Activated naive CD8-positive, alpha-beta T cell treated with anti-CD3 and anti-CD28 coated beads for 36 hours (primary cell): ENCODE results near the gene PRPF38A. TPM values are rescaled to one million over a fixed set of nuclear protein-coding genes. Genes with fewer than 3 reads are reported as not detected.
A peak's percentile ranks its signal among the peaks of the same experiment; 100 is the strongest.

Experiments used
- DNase-seq: peaks from one replicate; pipeline ENCODE4 v3.0.0; 2021
- H3K27ac Mint-ChIP-seq: one replicate; pipeline ENCODE4 v1.8.0; 2022; ENCODE audit warnings: mild to moderate bottlenecking, moderate library complexity, mixed read lengths
- H3K27me3 Mint-ChIP-seq: one replicate; pipeline ENCODE4 v1.8.0; 2022; ENCODE audit warnings: mild to moderate bottlenecking, mixed read lengths
- H3K36me3 Mint-ChIP-seq: one replicate; pipeline ENCODE4 v1.8.0; 2021; ENCODE audit warnings: mild to moderate bottlenecking, mixed read lengths
- H3K4me1 Mint-ChIP-seq: one replicate; pipeline ENCODE4 v1.8.0; 2021; ENCODE audit warnings: mixed read lengths
- H3K4me3 Mint-ChIP-seq: one replicate; pipeline ENCODE4 v1.8.0; 2022; ENCODE audit warnings: mild to moderate bottlenecking, moderate library complexity, mixed read lengths
- H3K9me3 Mint-ChIP-seq: one replicate; pipeline ENCODE4 v1.8.0; 2022; ENCODE audit warnings: mixed read lengths
- total RNA-seq, 2 experiments: library from RNA; stranded (reverse); gene quantifications; one replicate each; pipeline ENCODE4 v1.2.3, GENCODE V29; 2021

The PRPF38A gene
- total RNA-seq, 2 experiments from 2014 or later, result 114 to 119 TPM

GRCh38 chr1:52424231-52424636 is 19.8 kb downstream of the PRPF38A start:
- Mint-ChIP-seq H3K27me3 (no peaks in the 10 kb centered on the region), H3K9me3 (no peaks in the 10 kb centered on the region), H3K27ac (peak overlapping the region; percentile 92), H3K4me1 (peaks cover 40% of the 10 kb centered on the region), H3K36me3 (peaks cover 51% of the 10 kb centered on the region), H3K4me3 (peak overlapping the region; percentile 55)
- DNase-seq, result peak; percentile 5

- Mint-ChIP-seq H3K4me1 (peaks cover 37% of the 10 kb centered on the region), H3K4me3 (no peak overlapping the region), H3K9me3 (no peaks in the 10 kb centered on the region), H3K27me3 (no peaks in the 10 kb centered on the region), H3K27ac (peak overlapping the region; percentile 92), H3K36me3 (peaks cover 45% of the 10 kb centered on the region)
- no peak for DNase-seq
Observed at GRCh38 chr1:52424813-52425212, 20.4 kb downstream of the PRPF38A start.

- Mint-ChIP-seq H3K27me3 (no peaks in the 10 kb centered on the region), H3K9me3 (no peaks in the 10 kb centered on the region), H3K27ac (peak overlapping the region; percentile 64), H3K36me3 (peaks cover 45% of the 10 kb centered on the region), H3K4me3 (no peak overlapping the region), H3K4me1 (peaks cover 35% of the 10 kb centered on the region)
- no peak for DNase-seq
Observed at GRCh38 chr1:52426371-52426770, 22.0 kb downstream of the PRPF38A start.

GRCh38 chr1:52427152-52427551 is 22.8 kb downstream of the PRPF38A start:
- Mint-ChIP-seq H3K4me1 (peaks cover 35% of the 10 kb centered on the region), H3K4me3 (no peak overlapping the region), H3K27ac (peak overlapping the region; percentile 4), H3K36me3 (peaks cover 42% of the 10 kb centered on the region), H3K9me3 (no peaks in the 10 kb centered on the region), H3K27me3 (no peaks in the 10 kb centered on the region)
- DNase-seq, result no peak

GRCh38 chr1:52432807-52433206 is 28.4 kb downstream of the PRPF38A start:
- no peak overlapping the region for H3K27ac Mint-ChIP-seq
- H3K4me3 Mint-ChIP-seq, result no peak overlapping the region
- no peak for DNase-seq
- peaks cover 16% of the 10 kb centered on the region for H3K36me3 Mint-ChIP-seq
- H3K27me3 Mint-ChIP-seq, result no peaks in the 10 kb centered on the region
- H3K9me3 Mint-ChIP-seq, result no peaks in the 10 kb centered on the region
- H3K4me1 Mint-ChIP-seq, result no peaks in the 10 kb centered on the region

GRCh38 chr1:52435211-52435610 is 30.8 kb downstream of the PRPF38A start:
- DNase-seq, result no peak
- Mint-ChIP-seq H3K27ac (no peak overlapping the region), H3K4me1 (no peaks in the 10 kb centered on the region), H3K9me3 (no peaks in the 10 kb centered on the region), H3K27me3 (no peaks in the 10 kb centered on the region), H3K4me3 (no peak overlapping the region), H3K36me3 (peaks cover 12% of the 10 kb centered on the region)

GRCh38 chr1:52435650-52436049 is 31.2 kb downstream of the PRPF38A start:
- Mint-ChIP-seq H3K36me3 (peaks cover 12% of the 10 kb centered on the region), H3K4me3 (no peak overlapping the region), H3K4me1 (no peaks in the 10 kb centered on the region), H3K27ac (no peak overlapping the region), H3K27me3 (no peaks in the 10 kb centered on the region), H3K9me3 (no peaks in the 10 kb centered on the region)
- DNase-seq, result no peak

- Mint-ChIP-seq H3K36me3 (peaks cover 12% of the 10 kb centered on the region), H3K27me3 (no peaks in the 10 kb centered on the region), H3K9me3 (no peaks in the 10 kb centered on the region), H3K4me1 (no peaks in the 10 kb centered on the region), H3K4me3 (no peak overlapping the region), H3K27ac (no peak overlapping the region)
- no peak for DNase-seq
Observed at GRCh38 chr1:52436817-52437216, 32.4 kb downstream of the PRPF38A start.

GRCh38 chr1:52439976-52440375 is 35.6 kb downstream of the PRPF38A start:
- H3K4me1 Mint-ChIP-seq, result no peaks in the 10 kb centered on the region
- H3K4me3 Mint-ChIP-seq, result no peak overlapping the region
- no peak for DNase-seq
- H3K27ac Mint-ChIP-seq, result no peak overlapping the region
- H3K36me3 Mint-ChIP-seq, result peaks cover 16% of the 10 kb centered on the region
- no peaks in the 10 kb centered on the region for H3K9me3 Mint-ChIP-seq
- H3K27me3 Mint-ChIP-seq, result no peaks in the 10 kb centered on the region

GRCh38 chr1:52444463-52444862 is 40.1 kb downstream of the PRPF38A start:
- Mint-ChIP-seq H3K36me3 (peaks cover 13% of the 10 kb centered on the region), H3K27me3 (no peaks in the 10 kb centered on the region)

GRCh38 chr1:52454127-52454526 is 49.7 kb downstream of the PRPF38A start:
- Mint-ChIP-seq H3K9me3 (no peaks in the 10 kb centered on the region), H3K27ac (no peak overlapping the region), H3K27me3 (no peaks in the 10 kb centered on the region)

More at GRCh38 chr1:52444463-52444862, 40.1 kb downstream of the PRPF38A start:
- Mint-ChIP-seq H3K27ac (no peak overlapping the region), H3K4me3 (no peak overlapping the region), H3K9me3 (no peaks in the 10 kb centered on the region), H3K4me1 (no peaks in the 10 kb centered on the region)
- DNase-seq, result no peak

GRCh38 chr1:52454779-52455178 is 50.4 kb downstream of the PRPF38A start:
- no peak overlapping the region for H3K27ac Mint-ChIP-seq
- H3K36me3 Mint-ChIP-seq, result peaks cover 11% of the 10 kb centered on the region
- no peak overlapping the region for H3K4me3 Mint-ChIP-seq
- H3K27me3 Mint-ChIP-seq, result no peaks in the 10 kb centered on the region
- DNase-seq, result no peak
- no peaks in the 10 kb centered on the region for H3K4me1 Mint-ChIP-seq
- H3K9me3 Mint-ChIP-seq, result no peaks in the 10 kb centered on the region

More at GRCh38 chr1:52454127-52454526, 49.7 kb downstream of the PRPF38A start:
- no peak for DNase-seq
- no peaks in the 10 kb centered on the region for H3K4me1 Mint-ChIP-seq
- H3K36me3 Mint-ChIP-seq, result peaks cover 11% of the 10 kb centered on the region
- H3K4me3 Mint-ChIP-seq, result no peak overlapping the region

- no peak for DNase-seq
- H3K4me1 Mint-ChIP-seq, result no peaks in the 10 kb centered on the region
- no peaks in the 10 kb centered on the region for H3K27me3 Mint-ChIP-seq
- no peaks in the 10 kb centered on the region for H3K9me3 Mint-ChIP-seq
- H3K36me3 Mint-ChIP-seq, result peaks cover 13% of the 10 kb centered on the region
- H3K27ac Mint-ChIP-seq, result no peak overlapping the region
- no peak overlapping the region for H3K4me3 Mint-ChIP-seq
Observed at GRCh38 chr1:52455686-52456085, 51.3 kb downstream of the PRPF38A start.

- no peak for DNase-seq
- Mint-ChIP-seq H3K9me3 (no peaks in the 10 kb centered on the region), H3K36me3 (peaks cover 6% of the 10 kb centered on the region), H3K4me3 (no peak overlapping the region), H3K27ac (no peak overlapping the region), H3K4me1 (peaks cover 2% of the 10 kb centered on the region), H3K27me3 (no peaks in the 10 kb centered on the region)
Observed at GRCh38 chr1:52460694-52461093, 56.3 kb downstream of the PRPF38A start.

- no peak for DNase-seq
- H3K9me3 Mint-ChIP-seq, result no peaks in the 10 kb centered on the region
- peaks cover 6% of the 10 kb centered on the region for H3K36me3 Mint-ChIP-seq
- H3K4me1 Mint-ChIP-seq, result peaks cover 2% of the 10 kb centered on the region
- no peak overlapping the region for H3K4me3 Mint-ChIP-seq
- H3K27ac Mint-ChIP-seq, result no peak overlapping the region
- no peaks in the 10 kb centered on the region for H3K27me3 Mint-ChIP-seq
Observed at GRCh38 chr1:52461821-52462220, 57.4 kb downstream of the PRPF38A start.

GRCh38 chr1:52463891-52464290 is 59.5 kb downstream of the PRPF38A start:
- Mint-ChIP-seq H3K27me3 (no peaks in the 10 kb centered on the region), H3K9me3 (no peaks in the 10 kb centered on the region), H3K4me3 (no peak overlapping the region), H3K36me3 (peaks cover 5% of the 10 kb centered on the region), H3K4me1 (peaks cover 2% of the 10 kb centered on the region), H3K27ac (no peak overlapping the region)
- no peak for DNase-seq

GRCh38 chr1:52469108-52469507 is 64.7 kb downstream of the PRPF38A start:
- H3K4me3 Mint-ChIP-seq, result no peak overlapping the region
- no peak overlapping the region for H3K27ac Mint-ChIP-seq
- H3K36me3 Mint-ChIP-seq, result peaks cover 12% of the 10 kb centered on the region
- H3K9me3 Mint-ChIP-seq, result no peaks in the 10 kb centered on the region
- no peaks in the 10 kb centered on the region for H3K27me3 Mint-ChIP-seq
- H3K4me1 Mint-ChIP-seq, result peaks cover 9% of the 10 kb centered on the region
- no peak for DNase-seq
